ENCODE results near the gene DOCK4.

DNA sequence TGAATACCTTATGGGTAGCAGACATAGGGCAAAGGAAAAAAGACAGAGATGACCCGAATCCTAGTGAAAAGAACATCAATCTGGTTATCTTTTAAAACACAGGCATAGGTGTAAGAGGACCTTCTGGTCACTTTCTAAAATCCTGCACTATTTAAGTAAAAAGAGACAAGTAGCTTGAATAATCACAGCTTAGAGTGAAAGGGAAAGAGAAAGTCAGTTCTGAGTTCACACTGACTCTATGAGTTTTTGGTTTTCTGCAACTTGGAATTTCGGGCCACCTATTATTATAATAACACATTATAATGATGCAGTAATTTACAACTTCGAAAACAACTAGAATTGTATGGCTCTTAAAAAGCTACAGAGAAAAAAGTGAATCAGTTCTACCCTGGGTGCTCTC lies 247.8 kb downstream of the DOCK4 start:
- TF ChIP-seq, protein P1, sequence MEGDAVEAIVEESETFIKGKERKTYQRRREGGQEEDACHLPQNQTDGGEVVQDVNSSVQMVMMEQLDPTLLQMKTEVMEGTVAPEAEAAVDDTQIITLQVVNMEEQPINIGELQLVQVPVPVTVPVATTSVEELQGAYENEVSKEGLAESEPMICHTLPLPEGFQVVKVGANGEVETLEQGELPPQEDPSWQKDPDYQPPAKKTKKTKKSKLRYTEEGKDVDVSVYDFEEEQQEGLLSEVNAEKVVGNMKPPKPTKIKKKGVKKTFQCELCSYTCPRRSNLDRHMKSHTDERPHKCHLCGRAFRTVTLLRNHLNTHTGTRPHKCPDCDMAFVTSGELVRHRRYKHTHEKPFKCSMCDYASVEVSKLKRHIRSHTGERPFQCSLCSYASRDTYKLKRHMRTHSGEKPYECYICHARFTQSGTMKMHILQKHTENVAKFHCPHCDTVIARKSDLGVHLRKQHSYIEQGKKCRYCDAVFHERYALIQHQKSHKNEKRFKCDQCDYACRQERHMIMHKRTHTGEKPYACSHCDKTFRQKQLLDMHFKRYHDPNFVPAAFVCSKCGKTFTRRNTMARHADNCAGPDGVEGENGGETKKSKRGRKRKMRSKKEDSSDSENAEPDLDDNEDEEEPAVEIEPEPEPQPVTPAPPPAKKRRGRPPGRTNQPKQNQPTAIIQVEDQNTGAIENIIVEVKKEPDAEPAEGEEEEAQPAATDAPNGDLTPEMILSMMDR (IDR thresholded peaks at IDR 0.05): no peak
- TF ChIP-seq EP300 (IDR thresholded peaks at IDR 0.05): no peak
